Measurements from ENCODE around the gene SLC23A2.
"Not testable (repeated sequence)": the region's sequence is repeated elsewhere in the genome, so short reads cannot be mapped to it uniquely, and the experiment has no call there.

The SLC23A2 gene

GRCh38 chr20:4929686-4930397 lies 71.5 kb downstream of the SLC23A2 start:
- ATAC-seq = no peak

DNA sequence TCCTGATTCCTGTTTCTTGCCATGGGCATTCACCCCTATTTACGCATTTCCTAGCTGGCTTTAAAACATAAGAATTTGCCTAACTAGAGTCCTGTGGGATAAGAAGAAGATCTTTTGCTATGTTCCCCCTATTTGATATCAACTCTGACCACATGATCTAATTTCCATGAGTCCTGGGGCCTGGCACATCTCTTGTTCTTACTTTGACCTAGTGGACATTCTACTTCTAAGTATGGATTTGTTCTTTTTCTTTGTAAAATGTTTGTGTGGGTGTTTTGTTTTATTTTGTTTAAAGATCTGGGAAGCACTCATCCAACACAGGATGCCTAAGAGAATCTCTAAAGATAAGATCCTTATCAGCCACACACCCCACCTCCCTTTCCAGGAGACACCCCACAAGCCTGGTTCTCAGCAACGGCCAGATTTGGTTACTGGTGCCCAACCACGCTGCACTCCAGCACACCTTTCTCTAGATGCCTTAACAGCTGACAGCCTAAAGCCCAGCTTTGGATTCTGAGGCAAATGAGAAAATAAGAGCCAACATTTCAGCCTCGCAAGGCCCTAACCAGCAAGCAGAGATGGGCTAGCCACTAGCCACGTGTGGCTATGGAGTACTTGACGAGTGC lies 74.7 kb downstream of the SLC23A2 start:
- ATAC-seq = no peak

DNA sequence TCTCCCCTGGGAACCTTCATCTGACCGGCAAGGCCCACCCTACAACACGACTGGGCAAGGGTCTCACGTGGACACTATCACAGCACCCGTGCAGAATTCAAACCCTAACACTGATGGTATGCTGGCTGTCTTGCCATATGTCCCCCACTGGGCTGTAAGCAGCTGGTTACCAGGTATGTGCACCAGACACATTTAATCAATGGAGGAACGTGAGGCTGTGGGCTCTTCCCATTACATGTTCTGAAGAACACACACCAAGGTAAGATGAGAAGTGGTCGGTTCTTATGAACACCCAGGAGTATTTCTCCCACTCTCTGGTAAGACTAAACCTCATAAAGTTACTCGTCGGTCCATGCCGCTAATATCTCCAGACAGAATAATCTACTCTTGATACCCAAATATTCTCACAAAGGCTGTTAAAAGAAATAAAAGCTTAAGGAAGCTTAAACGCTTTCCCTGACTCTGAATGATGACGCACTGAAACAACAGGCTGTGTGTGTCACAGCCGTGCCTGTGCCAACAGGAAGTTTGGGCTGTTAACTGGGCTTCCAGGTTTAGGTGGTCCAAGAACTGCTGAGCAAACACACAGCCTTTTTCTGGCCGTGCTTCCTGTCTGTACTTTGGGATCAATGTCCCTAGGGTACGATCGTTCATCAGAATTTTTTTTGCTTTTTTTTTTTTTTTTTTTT lies 75.3 kb downstream of the SLC23A2 start:
- no peak for ATAC-seq

DNA sequence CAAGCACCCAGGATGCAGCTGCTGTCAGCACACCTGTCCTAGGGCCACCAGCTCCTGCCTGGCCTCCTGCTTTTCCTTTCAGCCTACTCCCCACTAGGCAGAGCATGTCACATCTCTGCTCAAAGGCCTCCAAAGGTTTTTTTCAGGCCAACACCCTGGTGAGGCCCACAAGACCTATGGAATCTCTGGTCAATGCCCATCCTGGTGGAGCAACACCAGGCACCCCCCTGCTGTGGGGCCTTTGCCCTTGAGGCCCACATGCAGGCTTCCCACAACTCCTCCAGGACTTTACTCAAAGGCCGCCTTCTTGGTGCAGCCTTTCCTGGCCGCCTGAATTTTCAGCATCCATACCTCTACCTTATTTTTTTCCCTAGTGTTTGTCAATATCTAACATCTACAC lies 76.9 kb downstream of the SLC23A2 start:
- no peak for ATAC-seq

- no peak for ATAC-seq
Observed at GRCh38 chr20:4924032-4924431, 77.3 kb downstream of the SLC23A2 start.

DNA sequence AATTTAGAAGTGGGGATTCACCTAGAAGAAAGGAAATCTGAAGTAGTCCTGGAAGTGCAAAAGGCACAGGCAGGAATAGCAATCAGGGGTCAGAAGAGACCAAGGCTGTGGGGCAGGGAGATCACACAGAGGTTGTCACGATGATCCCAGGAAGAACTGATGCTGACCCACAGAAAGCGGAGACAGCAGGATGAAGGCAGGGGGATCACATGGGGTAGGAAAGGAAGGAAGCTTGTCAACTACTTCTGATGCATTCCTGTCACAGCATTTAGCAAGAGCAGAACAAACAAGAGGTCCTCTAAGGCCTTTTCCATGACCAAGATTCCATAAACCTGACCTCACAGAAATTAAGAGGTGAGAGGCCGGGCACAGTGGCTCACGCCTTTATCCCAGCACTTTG lies 79.1 kb downstream of the SLC23A2 start:
- ATAC-seq = no peak

- not testable (repeated sequence) for ATAC-seq
Observed at GRCh38 chr20:4921271-4921670, 80.0 kb downstream of the SLC23A2 start.

- ATAC-seq = no peak
Observed at GRCh38 chr20:4920655-4921054, 80.7 kb downstream of the SLC23A2 start.

DNA sequence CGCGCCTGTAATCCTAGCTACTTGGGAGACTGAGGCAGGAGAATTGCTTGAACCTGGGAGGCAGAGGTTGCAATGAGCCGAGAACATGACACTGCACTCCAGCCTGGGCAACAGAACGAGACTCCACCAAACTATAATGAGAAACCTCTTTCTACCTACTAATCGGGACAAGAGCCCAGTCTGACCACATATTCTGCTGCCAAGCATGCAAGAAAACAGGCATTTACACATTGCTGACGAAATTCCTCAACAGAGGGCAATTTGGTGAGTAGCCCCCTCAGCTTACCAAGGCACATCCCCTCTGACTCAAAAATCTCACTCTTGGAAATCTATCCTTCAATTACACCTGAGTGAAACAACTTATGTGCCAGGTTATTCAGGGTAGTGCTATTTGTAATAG lies 81.2 kb downstream of the SLC23A2 start:
- ATAC-seq = no peak

DNA sequence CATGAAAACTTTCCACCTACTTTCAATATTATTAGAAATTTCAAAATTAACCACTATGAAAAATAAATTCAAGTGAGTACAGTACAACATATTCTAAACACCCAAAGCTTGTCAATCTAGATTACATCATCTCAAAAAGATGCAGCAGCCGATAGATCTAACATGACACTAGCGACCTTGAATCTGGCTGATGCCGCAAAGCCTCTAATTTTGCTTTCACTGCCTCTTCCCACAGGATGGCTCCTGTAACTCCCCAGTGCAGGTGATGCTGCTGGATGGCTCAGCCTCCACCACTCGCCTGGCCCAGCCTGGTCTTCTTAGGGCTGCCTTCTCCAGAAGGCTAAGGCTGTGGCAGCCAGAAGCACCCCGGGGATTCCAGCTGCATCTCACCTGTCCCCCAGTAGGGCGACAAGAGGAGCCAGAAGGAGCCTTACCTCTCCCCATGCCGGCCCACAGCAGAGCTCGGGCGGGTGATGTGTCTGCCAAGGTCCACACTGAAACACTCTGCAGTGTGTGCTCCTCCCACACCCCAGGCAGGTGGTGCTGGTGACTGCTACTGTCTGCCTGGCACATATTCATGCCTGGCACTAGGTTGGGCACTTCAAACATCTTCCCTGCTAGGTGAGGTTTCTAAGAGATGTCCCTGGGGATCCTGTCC lies 82.1 kb downstream of the SLC23A2 start:
- ATAC-seq = no peak

DNA sequence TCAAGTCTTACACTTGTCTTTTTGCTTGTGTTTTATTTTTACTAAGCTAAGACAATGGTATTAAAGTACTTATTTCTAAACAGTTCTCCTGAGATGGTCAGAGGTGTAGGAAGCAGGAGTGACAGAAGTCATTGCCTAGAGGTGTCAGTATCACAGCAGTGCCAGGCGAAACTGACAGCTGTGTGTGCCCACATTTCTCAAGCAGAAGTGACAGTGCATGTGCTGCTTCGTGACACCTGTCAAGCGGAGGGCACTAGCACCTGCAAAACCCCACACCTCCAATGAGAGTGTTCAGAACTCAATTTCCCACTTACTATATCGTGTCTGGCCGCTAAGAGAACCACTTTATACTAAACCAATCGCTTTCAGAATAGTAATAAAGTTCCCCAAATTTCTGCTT lies 82.8 kb downstream of the SLC23A2 start:
- ATAC-seq = no peak

- no peak for ATAC-seq
Observed at GRCh38 chr20:4916971-4917881, 84.1 kb downstream of the SLC23A2 start.

DNA sequence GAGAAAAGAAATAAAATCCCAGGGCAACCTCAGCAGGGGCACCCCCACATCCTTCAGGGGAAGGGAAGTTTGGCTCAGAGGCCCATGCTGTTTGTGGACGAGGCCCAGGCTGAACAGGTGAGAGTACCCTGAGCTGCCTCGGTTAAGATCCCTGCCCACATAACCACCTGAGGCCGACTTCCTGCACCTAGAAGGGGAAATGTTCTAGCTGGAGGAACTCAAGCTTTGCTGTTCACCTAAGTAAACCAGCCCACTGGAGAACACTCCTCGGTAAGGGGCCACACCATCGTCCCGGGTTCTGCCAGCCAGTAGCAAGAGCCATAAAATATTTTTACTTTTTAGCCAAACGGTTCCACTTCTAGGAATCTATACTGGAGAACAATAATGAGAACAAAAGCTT lies 88.2 kb downstream of the SLC23A2 start:
- no peak for ATAC-seq

GRCh38 chr20:4912380-4913142 lies 88.7 kb downstream of the SLC23A2 start:
- ATAC-seq = no peak

DNA sequence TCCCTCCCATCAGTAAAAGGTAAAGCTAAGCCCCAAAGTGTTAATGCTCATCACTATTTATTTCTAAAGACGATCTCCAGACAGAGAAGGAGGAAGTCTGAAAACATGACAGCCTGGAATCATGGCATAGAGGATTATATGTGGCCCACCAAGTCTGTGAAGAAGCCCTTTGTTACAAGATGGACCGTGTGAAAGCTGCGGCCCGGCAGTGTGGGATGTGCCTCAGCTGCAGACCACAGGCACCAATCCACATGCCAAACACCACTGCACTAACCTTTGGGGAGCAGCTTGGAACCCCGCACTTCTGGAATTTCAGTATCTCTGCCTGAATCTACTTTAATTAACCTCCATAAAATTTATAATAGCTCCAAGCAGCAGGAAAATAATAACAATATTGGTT lies 90.4 kb downstream of the SLC23A2 start:
- no peak for ATAC-seq

- no peak for ATAC-seq
Observed at GRCh38 chr20:4905613-4906012, 95.7 kb downstream of the SLC23A2 start.

- no peak for ATAC-seq
Observed at GRCh38 chr20:4905195-4905594, 96.1 kb downstream of the SLC23A2 start.

GRCh38 chr20:4904127-4904860 lies 97.0 kb downstream of the SLC23A2 start:
- no peak for ATAC-seq

- no peak for ATAC-seq
Observed at GRCh38 chr20:4902788-4903187, 98.5 kb downstream of the SLC23A2 start.

GRCh38 chr20:4901031-4901818 lies 100.1 kb downstream of the SLC23A2 start:
- no peak for ATAC-seq
